Thymus (tissue), 11 donors: ENCODE measurements around the gene RMI2. TPM values are rescaled to one million over a fixed set of nuclear protein-coding genes. Genes with fewer than 3 reads are reported as not detected.
A peak's percentile ranks its signal among the peaks of the same experiment; 100 is the strongest.

Source experiments
- DNase-seq, 9 donors: peaks; one replicate each; pipeline ENCODE4 v3.0.0-alpha.2; 2013; ENCODE audit warnings: low spot score in 9 of 9, low read depth in 6 of 9, missing footprints in 1 of 9
- H3K27ac ChIP-seq, 2 donors: one replicate each; pipeline ENCODE4 v1.5.1; 2013; ENCODE audit warnings: control low read depth in 1 of 2, low read depth in 1 of 2, low read length in 1 of 2, mild to moderate bottlenecking in 1 of 2, moderate library complexity in 1 of 2
- H3K27me3 ChIP-seq, 2 donors: one replicate each; pipeline ENCODE4 v1.5.1; 2013; ENCODE audit warnings: low read length in 1 of 2; ENCODE audit not compliant: control insufficient read depth in 2 of 2, insufficient read depth in 1 of 2
- H3K36me3 ChIP-seq, 2 donors: one replicate each; pipeline ENCODE4 v1.5.1; 2013; ENCODE audit warnings: low read length in 1 of 2, mild to moderate bottlenecking in 1 of 2, moderate library complexity in 1 of 2; ENCODE audit not compliant: control insufficient read depth in 2 of 2, insufficient read depth in 2 of 2
- H3K4me1 ChIP-seq, 2 donors: one replicate each; pipeline ENCODE4 v1.5.1; 2013; ENCODE audit warnings: low read length in 2 of 2; ENCODE audit not compliant: control insufficient read depth in 2 of 2, insufficient read depth in 2 of 2
- H3K4me3 ChIP-seq, 2 donors: one replicate each; pipeline ENCODE4 v1.5.1; 2013; ENCODE audit warnings: low read length in 2 of 2, control low read depth in 1 of 2, mild to moderate bottlenecking in 1 of 2
- H3K9me3 ChIP-seq, 2 donors: one replicate each; pipeline ENCODE4 v1.5.1; 2013; ENCODE audit warnings: low read length in 1 of 2, mild to moderate bottlenecking in 1 of 2; ENCODE audit not compliant: control insufficient read depth in 2 of 2, insufficient read depth in 1 of 2
- WGBS: extraction: QIAGEN DNeasy Blood & Tissue Kit; methylation state at CpG from one replicate; pipeline ENCODE4 v1.1.7; 2013; 5-methylcytosine and 5-hydroxymethylcytosine counted together
- polyA plus RNA-seq: library from polyadenylated mRNA; stranded (reverse); fragments of 200-250 nt; gene quantifications from one replicate; pipeline ENCODE4 v1.2.3, GENCODE V29; 2013
- total RNA-seq: library from RNA; stranded (reverse); fragments of 120-200 nt; gene quantifications from one replicate; pipeline ENCODE4 v1.2.4, GENCODE V29; 2013
- donor health status: healthy.

The RMI2 gene
- total and polyA plus RNA-seq, 2 donors: 15.6 to 29.2 TPM

DNA sequence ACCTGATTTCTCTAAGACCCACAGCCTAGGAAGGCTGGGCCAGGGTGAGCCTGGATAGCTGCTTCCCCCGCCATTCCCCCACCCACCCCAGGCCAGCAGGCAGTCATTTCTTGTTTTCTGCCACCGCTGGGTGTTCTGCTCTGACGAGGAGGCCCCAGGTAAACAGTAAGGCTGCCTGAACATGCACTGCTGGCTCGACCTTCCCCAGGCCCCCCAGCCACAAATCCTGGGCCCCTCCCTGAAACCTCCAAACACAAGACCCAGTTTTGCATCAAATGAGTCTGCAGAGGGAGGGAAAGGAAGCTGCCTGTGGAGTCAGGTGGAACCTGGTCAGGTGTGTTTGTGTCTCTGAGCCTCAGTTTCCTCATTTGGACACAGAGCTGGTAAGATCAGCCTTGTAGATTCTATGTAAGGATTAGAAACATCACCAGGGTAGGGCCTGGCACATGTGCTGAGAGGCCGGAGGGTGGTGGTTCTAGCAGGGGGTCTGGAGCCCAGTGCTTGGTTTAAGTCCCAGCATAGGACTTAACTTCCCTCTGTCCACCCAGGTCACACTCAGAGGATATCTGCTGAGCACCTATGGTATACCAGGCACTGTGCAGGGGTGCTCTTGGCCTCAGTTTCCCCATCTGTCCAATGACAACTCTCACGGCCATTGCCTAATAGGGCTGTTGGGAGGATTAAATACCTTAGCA is 45.2 kb upstream of the RMI2 start:
- H3K27ac ChIP-seq: peak overlapping the region; percentile 55 to 66
- no peaks in the 10 kb centered on the region for H3K27me3 ChIP-seq
- H3K4me1 ChIP-seq: peaks cover 49 to 80% of the 10 kb centered on the region in 2 donors
- peaks cover 0 to 4% of the 10 kb centered on the region in 2 donors for H3K9me3 ChIP-seq
- no peak overlapping the region for H3K4me3 ChIP-seq
- no peaks in the 10 kb centered on the region for H3K36me3 ChIP-seq
- peak in 1 of 9 donors; percentile 45 for DNase-seq
- WGBS: 68% methylated on average over 6 of the region's 6 CpGs

DNA sequence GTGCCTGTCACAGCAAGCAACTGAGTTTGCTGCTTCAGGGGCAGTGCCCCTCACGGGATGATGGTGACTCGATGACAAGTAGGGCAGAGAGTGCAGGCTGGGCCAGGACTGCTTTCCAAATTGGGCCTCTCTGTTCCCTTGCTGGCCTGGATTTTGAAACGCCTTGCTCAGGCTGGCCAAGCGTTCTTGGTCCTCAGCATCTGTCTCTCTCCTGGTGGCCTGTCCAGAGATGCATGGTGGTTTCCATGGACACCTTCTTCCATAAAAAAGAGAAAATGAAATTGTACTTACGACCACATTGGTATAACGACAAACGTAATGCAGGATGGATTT is 44.7 kb upstream of the RMI2 start:
- Histone ChIP-seq H3K36me3 (no peaks in the 10 kb centered on the region), H3K9me3 (peaks cover 0 to 4% of the 10 kb centered on the region in 2 donors), H3K4me1 (peaks cover 49 to 74% of the 10 kb centered on the region in 2 donors), H3K4me3 (no peak overlapping the region), H3K27ac (peak overlapping the region in 1 of 2 donors; percentile 66), H3K27me3 (no peaks in the 10 kb centered on the region)
- WGBS: 97% methylated on average over 7 of the region's 7 CpGs
- no peak for DNase-seq

DNA sequence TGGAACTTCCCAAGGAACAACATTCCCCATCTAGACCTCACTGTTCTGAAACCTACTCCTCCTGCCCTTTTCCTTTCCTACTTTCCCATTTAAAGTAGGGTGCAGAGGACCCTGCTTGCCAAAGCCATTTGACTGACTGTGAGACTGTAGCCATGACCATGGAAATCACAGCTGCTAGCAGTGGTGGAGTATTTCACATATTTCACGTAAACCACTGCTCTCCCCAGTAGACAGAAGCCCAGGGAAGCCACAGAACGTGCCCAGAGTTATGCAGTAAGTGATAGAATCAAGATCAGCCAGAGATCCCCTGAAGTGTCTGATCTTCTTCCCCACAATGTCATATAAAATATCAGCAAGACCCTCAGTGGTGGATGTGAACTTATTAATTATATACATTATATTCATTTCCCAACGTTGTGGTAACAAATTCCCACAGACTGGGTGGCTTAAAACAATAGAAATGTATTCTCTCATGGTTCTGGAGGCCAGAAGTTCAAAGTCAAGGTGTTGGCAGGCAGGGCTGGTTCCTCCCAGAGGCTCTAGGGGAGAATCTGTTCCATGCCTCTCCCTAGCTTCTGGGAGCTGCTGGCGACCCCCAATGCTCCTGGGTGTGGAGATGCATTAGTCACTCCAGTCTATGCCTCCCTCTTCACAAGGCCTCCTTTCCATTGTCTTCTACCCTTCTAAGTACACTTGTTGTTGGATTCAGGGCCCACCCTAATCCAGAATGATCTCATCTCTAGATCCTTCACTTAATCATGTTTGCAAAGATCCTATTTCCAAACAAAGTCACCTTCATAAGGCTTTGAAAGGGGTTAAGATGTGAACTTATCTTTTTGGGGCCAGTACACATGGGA is 43.4 kb upstream of the RMI2 start:
- 67% methylated on average over 4 of the region's 4 CpGs for WGBS
- DNase-seq: no peak
- no peak overlapping the region for H3K27ac ChIP-seq
- peaks cover 0 to 4% of the 10 kb centered on the region in 2 donors for H3K9me3 ChIP-seq
- H3K27me3 ChIP-seq: no peaks in the 10 kb centered on the region
- no peaks in the 10 kb centered on the region for H3K36me3 ChIP-seq
- no peak overlapping the region for H3K4me3 ChIP-seq
- H3K4me1 ChIP-seq: peaks cover 37 to 61% of the 10 kb centered on the region in 2 donors

DNA sequence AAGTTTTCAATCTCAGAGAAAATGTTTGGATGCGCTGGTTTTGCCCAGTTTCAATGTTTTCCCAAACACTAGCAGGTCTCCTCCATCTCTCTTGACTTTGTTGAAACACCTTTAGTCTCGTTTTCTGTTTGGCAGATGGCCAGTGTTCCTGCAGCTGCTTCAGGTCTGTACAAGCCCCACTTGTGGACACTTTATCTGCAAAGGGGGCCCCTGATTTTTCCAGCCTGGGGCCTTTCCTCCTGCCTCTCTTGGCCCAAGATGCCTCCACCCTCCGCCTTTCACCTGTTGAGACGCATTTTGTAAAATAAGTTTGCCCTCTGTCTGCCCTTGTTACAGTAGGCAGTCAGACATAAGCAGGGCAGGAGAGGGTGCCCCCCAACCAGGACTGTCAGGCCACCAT is 42.3 kb upstream of the RMI2 start:
- Histone ChIP-seq H3K4me1 (peaks cover 31 to 55% of the 10 kb centered on the region in 2 donors), H3K9me3 (peaks cover 0 to 10% of the 10 kb centered on the region in 2 donors), H3K36me3 (no peaks in the 10 kb centered on the region), H3K27me3 (no peaks in the 10 kb centered on the region), H3K4me3 (no peak overlapping the region), H3K27ac (peak overlapping the region in 1 of 2 donors; percentile 61)
- no peak for DNase-seq
- 52% methylated on average over 4 of the region's 4 CpGs for WGBS

DNA sequence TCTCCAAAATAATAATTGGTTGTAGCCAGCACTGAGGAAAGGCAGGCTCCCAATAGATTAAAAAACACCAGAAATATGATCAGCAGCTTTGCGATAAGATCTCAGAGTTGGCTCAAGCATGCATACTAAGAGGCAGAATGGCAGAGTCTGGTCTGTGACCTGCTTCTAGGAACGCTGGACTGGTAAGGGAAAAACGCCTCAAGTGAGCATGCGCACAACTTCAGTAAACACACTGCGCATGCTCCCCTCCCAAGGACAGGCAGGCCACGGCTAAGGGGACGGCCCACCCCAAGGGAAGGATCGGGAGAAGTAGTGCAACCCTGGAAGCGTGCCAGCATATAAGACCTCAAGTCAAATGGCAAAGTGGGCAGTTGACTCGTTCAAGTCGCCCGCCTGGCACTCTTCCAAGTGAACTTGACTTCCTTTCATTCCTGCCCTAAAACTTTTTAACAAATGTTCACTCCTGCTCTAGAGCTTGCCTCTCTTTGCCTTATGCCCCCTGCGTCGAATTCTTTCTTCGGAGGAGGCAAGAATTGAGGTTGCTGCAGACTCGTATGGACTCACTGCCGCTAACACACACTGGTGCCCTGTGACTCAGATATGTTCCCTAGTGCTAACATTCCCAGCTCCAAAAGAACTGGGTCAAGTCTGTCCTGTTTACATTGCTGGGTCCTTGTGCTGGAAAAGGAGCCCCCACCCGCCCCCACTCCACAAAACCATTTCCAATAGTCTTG is 41.7 kb upstream of the RMI2 start:
- no peak for DNase-seq
- Histone ChIP-seq H3K9me3 (peaks cover 0 to 16% of the 10 kb centered on the region in 2 donors), H3K27me3 (no peaks in the 10 kb centered on the region), H3K27ac (peak overlapping the region in 1 of 2 donors; percentile 61), H3K36me3 (no peaks in the 10 kb centered on the region), H3K4me3 (no peak overlapping the region), H3K4me1 (peaks cover 37 to 55% of the 10 kb centered on the region in 2 donors)
- WGBS: 90% methylated on average over 18 of the region's 18 CpGs

DNA sequence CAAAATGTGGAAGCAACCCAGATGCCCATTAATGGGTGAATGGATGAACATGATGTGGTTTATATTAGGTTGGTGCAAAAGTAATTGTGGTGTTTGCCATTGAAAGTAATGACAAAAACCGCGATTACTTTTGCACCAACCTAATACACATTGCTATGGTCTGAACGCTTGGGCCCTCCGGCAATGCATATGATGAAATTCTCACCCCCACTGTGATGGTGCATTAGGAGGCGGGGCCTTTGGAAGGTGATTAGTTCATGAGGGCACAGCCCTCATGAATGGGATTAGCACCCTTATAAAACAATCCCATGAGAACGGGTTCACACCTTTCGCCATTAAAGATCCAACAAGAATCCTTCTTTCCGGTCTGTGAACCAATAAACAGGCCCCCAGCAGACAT is 38.9 kb upstream of the RMI2 start:
- Histone ChIP-seq H3K27ac (no peak overlapping the region), H3K9me3 (peaks cover 0 to 19% of the 10 kb centered on the region in 2 donors), H3K27me3 (no peaks in the 10 kb centered on the region), H3K36me3 (no peaks in the 10 kb centered on the region), H3K4me1 (peaks cover 33 to 56% of the 10 kb centered on the region in 2 donors), H3K4me3 (no peak overlapping the region)
- WGBS: 97% methylated on average over 8 of the region's 8 CpGs
- no peak for DNase-seq

DNA sequence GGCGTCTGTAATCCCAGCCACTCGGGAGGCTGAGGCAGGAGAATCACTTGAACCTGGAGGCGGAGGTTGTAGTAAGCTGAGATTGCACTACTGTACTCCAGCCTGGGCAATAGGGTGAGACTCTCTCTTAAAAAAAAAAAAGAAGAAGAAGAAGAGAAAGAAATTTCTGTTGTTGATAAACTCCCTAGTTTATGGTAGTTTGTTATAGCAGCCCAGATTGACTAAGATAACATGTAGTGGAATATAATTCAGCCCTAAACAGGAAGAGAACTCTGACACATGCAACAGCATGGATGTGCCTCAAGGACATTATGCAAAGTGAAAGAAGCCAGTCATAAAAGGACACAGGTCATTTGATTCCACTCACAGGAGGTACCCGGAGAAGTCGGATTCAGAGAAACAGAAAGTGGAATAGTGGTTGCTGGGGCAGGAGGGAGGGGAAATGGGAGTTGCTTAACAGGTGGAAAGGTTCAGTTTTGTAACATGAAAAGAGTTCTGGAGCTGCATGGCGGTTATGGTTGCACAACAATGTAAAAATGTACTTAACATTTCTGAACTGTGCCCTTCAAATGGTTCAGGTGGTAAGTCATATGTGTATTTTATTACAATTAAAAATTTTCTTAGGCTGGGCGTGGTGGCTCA is 38.1 kb upstream of the RMI2 start:
- H3K4me1 ChIP-seq: peaks cover 29 to 55% of the 10 kb centered on the region in 2 donors
- peaks cover 0 to 19% of the 10 kb centered on the region in 2 donors for H3K9me3 ChIP-seq
- H3K27ac ChIP-seq: peak overlapping the region in 1 of 2 donors; percentile 3
- no peaks in the 10 kb centered on the region for H3K36me3 ChIP-seq
- H3K4me3 ChIP-seq: no peak overlapping the region
- no peak for DNase-seq
- no peaks in the 10 kb centered on the region for H3K27me3 ChIP-seq
- WGBS: 92% methylated on average over 7 of the region's 7 CpGs

DNA sequence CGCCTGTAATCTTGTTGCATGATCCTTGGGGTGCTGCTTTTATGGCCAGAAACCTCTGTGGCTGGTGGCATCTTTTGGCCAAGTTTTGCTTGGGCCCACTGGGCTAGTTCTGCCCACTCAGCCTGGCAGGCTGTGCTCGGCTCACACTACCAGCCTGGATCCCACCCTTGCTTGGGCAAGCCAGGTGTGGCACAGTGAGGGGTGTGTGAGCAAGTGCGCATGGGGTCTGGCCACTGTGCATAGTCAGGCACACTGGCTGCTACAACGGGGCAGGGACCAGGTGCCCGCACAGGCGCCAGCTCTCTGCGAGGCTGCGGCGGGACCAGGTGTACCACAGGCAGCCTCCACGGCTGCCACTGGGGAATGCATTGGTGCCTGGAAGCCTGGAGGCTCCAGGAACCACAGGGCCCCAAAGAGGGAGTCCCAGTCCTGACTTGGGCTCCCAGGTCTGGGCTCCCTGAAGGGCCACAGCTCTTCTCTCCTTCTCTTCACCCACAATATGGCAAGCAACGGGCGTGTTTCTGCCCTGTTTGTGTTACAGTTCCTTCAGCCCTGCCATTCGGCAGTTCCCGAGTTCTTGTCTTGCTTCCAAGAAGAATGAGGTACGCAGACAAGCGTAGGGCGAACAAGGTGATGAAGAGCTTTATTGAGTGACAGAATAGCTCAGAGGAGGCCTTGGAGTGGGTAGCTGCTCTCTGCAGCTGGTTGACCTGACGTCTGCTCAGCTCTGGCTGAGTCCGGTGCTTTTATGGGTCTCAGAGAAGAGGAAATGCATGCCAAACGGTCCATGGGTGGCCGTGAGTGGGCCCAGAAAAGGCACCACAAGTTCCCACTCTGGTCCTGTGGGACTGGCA is 37.4 kb upstream of the RMI2 start:
- Histone ChIP-seq H3K9me3 (peaks cover 0 to 19% of the 10 kb centered on the region in 2 donors), H3K27ac (peak overlapping the region; percentile 12 to 48), H3K4me3 (no peak overlapping the region), H3K36me3 (no peaks in the 10 kb centered on the region), H3K4me1 (peaks cover 34 to 61% of the 10 kb centered on the region in 2 donors), H3K27me3 (no peaks in the 10 kb centered on the region)
- 96% methylated on average over 21 of the region's 21 CpGs for WGBS
- no peak for DNase-seq
